Stimulated activated CD8-positive, alpha-beta memory T cell treated with anti-CD3 and anti-CD28 coated beads, Interleukin-12 subunit alpha, Interleukin-12 subunit beta, amount 100 ng/mL, for 4 hours (primary cell): Measurements from ENCODE around the gene KLHL12.

Source experiments
- DNase-seq: peaks from one replicate; pipeline ENCODE4 v3.0.0-alpha.2; 2020; ENCODE audit warnings: low read depth

The KLHL12 gene

DNA sequence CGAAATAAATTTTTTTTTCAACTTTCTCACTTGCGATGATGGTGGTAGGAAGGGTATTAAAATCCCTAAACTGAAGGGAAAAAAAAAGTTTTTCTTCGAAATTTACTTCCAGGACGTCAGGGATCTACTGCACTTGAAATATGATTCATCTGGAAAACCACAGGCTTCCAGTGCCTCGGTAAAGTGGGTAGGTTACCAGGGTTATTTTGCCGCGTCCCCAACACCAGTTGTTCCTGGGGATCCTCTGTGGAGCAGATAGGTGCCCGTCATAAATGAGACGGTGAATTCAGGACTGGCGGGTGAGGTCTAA, 38.9 kb downstream of the KLHL12 start:
- DNase-seq = no peak

DNA sequence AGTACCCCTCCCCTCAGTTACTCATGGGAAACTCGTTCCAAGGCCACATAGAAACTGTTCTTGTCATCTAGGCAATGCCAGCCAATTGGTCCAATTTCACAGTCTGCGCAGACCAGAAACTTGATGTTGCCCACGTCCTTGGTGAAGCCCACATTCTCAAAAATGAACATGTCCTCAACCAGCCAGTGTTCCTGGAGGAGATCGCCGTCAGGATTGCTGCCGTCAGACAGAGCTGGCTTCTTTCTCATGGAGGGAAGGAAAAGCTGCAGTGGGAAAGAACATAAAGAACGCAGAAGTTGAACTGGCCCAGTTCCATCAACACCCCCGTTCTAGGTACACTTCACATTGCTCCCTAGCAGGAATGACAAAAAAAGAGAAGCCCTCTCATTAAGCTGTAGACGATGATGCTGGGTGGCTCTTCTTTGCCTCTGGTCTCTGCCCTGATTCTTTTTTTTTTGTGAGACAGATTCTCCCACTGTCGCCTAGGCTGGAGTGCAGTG, 46.0 kb downstream of the KLHL12 start:
- no peak for DNase-seq

DNA sequence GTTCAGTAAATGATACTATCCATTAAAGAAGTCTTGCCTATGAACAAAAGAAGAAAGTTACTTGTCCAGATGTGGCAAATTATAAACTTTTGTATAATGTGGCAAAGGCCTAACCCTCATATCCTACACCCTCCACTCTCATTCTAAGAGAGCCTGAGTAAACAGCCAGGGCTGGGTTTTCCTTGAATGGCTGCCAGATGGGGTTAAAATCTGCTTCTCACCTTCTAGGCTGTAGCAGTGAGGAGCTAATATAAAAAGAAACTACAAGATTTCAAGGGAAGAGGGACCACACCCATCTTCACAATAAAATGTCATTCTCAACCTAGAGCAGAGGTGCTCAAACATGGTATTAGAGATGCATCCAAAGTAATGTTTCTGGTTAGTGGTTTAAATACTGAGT, 47.0 kb downstream of the KLHL12 start:
- no peak for DNase-seq

DNA sequence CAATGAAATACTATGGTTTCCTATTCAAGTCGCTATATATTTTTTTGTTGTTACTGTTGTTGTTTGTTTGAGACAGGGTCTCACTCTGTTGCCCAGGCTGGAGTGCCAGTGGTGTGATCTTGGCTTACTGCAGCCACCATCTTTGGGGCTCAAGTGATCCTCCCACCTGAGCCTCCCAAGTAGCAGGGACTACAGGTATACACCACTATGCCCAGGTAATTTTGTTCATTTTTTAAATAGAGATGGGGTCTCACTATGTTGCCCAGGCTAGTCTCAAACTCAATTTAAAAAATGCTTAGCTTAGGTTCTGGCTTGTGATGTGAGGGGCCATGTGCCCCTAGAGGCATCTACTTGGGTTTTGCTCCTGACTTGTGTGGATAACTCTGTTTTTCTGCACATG, 47.9 kb downstream of the KLHL12 start:
- DNase-seq = no peak

DNA sequence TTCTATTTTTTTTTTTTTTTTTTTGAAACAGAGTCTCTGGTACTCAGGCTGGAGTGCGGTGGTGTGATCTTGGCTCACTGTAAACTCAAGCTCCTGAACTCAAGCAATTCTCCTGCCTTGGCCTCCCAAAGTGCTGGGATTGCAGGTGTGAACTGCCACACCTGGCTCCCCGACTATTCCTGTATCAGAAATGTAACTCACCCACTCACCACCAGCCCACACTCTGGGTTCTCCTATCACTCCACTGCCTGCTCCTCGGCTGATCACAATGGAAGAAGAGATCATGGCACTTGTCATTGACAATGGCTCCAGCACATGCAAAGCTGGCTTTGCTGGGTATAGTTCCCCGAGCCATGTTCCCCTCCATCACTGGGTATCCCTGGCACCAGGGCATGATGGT, 54.0 kb downstream of the KLHL12 start:
- DNase-seq = no peak

DNA sequence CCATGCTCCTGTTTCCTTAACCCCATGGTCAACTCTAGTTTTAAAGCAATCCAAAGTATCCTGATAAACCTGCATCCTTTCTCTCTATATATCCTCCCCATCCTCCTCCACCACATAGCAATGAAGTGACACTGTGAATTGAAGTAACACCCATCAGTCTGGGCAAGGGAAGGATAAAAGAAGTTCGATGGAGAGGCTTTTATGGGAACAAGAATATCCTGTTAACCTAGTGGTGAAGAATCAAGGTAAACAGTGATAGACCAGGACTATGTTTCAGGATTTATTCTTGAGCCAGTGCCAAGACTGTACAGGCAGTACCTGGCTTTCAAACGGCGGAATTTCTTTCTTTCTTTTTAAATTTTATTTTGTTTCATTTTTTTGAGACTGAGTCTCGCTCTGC, 55.7 kb downstream of the KLHL12 start:
- DNase-seq = no peak

DNA sequence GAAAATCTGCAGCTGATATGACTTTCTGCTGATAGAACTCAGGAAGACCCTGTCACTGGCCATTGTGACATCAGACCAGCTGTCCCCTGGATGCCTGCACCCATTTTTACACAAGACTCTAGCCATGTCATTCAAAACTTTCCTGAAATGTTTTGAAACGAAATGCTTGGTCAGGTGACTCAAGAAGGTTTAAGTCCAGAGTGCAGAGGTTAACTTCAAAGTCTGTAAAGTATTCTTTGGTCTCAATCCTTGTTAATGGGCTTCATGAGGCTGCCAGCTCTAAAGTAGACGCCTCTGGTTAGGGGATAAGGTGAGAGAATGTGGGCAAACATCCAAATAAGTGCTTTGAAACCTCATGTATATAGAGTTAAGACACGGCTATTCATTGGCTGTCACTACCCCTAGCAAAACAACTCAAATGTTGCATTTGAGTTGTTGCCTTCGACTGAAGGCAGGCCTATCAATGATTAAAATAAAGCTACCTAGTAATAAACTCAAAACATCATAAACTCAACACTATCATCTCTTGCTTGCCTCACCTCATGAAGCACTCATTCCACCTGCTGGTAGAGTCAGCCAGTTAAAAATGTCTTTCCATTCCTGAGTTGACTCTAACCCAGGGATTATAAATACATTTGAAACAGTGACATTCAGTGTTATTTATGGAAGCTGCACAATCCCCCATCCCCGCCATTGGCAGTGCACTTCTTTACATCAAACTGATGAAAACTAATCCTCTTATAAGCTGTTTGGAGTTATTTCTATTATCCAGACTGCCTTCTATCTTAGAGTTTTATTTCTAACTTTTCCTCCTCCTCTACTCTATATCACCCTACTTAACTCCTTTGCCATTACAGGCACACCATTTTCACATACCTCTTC, 64.1 kb downstream of the KLHL12 start:
- no peak for DNase-seq

DNA sequence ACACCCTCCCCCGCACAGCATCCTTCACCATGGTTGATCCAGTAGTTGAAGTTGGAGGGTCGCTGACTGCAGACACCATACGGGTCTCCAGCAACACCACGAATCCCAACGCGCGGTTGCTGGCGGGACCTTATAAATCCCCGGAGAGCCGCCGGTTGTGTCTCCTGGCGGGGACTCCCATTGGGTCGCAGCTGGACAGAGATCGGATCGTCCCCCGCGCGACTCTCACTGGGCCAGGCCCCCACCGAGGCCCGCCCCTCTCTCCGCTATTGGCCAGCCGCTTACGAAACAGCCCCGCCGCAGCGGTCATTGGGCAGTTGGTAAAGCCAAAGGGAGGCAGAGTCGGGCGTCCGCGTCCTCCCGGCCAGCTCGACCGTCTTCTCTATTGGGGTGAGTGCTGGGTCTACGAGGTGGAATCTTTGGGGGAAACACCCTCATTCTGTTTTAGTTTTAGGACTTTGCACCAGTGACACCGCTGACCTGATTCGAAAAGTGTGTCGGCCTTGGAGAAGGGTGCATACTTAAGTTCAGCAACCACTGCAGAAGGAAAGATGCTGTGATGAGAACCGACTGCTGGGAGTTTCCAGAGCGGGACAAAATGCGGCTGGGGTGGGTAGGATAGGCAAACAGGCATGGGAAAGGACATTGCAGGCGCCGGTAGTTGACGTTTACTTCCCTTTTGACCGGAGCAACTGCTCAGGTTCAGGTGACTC, 65.5 kb downstream of the KLHL12 start:
- peak; percentile 25 for DNase-seq

DNA sequence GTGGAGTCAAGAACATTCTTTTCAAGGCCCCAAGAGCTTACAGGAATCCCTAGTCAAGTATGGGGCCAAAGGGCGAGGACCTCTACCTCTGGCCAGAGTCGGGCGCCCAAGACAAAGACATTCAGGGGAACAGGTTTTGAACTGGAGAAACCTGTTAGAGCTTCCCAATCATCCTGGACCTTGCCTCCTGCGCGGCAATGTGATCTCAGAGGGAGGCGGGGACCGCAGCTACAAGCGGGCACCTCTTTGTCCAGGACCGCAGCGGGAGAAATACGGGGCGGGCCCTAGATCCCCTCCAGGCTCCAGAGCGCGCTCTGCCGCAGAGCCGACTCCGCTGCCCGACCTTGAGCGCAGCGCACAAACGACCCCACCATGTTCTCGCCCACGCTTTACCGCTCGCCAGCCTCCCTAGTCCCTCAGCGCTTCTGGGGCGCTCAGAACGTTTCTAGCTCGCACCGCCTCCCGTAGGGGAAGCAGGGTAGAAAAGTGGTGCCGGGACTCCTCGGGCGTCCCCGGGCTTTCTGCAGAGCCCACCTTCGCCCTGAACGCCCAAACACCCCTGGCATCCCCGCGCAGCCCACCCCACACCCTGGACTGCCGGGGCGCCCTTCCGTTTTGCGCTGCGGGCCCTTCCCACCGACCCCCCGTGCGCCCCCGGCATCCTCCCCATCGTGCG, 66.2 kb downstream of the KLHL12 start:
- peak; percentile 19 for DNase-seq

DNA sequence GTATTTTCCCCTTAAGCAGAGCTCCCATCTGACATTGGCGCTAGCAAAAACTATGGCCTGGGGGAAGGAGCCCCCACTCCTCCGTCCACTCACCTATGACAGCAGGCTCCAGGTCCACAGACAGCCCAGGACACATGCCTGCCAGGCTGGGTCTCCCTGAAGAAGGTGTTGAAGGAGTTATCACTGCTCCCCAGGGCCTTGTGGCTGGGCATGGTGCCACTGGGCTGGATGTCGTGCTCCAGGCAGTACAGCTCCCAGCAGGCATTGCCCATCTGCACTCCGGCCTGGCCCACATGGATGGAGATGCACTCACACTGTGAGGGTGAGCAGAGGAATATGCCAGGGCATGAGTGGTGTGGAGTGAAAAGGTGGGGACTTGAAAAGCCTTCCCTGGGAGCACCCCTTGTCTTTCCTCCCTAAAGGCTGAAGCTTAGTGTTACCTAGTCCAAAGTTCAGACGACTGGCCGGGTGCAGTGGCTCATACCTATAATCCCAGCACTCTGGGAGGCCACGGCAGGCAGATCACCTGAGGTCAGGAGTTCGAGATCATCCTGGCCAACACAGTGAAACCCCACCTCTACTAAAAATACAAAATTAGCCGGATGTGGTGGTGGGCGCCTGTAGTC, 68.1 kb downstream of the KLHL12 start:
- DNase-seq = no peak

DNA sequence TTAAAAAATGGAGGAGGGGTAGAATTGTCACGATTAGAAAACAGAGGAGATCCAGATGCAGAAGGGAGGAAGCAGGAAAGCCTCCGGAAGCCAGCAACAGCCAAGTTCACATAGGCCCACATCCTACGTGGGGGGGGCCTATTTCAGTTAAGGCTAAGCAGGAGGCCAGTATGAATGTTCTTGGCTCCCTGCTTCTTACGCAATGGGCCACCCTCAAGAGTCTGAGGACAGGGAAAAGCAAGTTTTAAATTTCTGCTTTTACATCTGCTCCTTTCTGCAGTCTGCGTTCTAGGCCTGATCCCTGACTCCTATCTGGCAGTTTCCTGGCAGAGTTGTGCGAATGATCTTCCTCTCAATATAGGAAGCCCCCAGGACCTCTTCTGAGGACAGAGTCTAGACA, 68.7 kb downstream of the KLHL12 start:
- DNase-seq = no peak

DNA sequence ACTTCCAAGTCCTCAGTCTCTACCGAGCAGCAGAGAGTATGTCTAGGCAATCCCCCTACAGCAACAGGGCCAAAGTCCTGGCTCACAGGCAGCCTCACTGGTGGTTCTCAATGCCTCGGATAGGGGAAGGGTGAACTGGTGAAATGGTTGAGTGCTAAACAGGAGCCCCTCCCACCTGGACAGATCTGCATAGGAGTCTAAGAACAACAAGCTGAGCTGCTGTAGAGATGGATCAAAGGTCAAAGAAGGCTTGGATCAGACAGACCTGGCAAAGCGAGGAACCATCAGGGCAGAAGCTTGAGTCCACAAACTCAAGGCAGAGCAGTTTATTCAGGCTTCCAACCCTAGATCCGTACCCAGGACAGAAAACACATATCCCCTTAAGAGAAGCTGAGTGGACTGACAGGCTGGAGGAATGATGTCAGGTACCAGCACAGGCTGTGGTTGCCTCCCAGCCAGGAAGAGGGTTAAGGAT, 69.9 kb downstream of the KLHL12 start:
- no peak for DNase-seq

DNA sequence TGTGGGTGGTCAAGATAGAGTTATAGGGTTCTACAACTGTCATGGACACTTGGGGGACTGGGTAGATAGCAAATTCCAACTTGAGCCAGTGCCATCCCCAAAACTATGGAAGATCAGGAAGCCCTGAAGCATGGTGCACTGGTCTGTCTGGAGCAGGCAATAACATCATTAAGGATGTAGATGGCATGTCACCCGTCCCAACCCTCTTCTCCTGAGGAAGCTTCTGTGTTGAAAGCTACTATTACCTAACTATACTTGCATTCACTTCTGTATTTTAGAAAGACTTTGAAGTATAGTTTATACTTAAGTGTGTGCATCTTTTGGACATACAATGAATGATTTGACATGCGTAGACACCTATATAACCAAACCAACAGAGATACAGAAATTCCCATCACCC, 71.0 kb downstream of the KLHL12 start:
- DNase-seq = no peak

DNA sequence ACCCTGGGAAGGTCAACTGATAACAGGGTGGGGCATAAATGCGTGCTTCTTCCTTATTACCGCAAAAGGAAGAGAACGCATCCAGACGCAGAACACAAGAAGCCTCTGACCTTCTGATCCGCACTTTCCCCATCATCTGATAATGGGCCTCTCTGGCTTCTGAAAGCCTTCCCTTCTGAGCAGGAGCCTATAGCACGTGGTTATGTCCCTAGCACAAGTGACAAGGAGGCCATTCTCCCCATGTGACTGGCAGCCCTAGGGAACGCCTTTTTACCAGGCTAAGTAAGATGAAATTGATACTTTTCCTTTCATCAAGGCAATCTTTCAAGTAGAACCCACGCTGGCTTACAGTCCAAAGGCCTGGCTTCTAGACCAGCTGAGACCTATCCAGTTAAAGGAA, 72.2 kb downstream of the KLHL12 start:
- DNase-seq = no peak

DNA sequence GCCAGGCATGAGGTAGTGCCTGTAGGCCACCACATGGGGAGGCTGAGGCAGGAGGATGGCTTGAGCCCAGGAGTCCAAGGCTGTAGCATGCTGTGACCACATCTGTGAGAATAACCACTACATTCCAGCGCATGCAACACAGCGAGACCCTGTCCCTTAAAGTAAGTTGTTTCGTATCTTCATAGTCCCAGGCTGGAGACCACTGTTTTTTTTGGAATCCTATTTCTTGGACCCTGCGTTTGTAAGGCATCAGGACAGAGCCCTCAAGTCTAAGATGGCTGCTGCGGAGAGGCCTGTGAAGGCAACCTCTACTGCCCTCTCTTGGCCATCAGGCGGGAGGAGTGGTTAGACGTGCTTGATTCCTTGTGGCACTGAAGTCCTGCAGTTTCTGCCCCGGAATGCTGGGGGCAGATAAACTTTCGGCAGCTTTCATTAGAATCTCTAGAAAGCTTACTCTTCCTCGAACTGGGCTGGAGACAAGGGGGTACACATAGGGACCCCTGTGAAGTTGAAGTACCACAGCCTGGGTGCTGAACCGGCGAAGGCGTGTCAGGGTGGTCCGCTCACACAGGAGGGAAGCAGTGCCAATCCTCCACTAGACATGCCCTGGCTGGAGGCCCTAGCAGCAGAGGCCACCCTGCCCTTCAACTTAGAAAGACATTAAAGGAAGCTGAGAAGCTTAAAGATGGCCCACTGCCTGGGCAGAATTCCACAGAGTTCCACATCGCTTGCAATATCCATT, 74.7 kb downstream of the KLHL12 start:
- DNase-seq = no peak

DNA sequence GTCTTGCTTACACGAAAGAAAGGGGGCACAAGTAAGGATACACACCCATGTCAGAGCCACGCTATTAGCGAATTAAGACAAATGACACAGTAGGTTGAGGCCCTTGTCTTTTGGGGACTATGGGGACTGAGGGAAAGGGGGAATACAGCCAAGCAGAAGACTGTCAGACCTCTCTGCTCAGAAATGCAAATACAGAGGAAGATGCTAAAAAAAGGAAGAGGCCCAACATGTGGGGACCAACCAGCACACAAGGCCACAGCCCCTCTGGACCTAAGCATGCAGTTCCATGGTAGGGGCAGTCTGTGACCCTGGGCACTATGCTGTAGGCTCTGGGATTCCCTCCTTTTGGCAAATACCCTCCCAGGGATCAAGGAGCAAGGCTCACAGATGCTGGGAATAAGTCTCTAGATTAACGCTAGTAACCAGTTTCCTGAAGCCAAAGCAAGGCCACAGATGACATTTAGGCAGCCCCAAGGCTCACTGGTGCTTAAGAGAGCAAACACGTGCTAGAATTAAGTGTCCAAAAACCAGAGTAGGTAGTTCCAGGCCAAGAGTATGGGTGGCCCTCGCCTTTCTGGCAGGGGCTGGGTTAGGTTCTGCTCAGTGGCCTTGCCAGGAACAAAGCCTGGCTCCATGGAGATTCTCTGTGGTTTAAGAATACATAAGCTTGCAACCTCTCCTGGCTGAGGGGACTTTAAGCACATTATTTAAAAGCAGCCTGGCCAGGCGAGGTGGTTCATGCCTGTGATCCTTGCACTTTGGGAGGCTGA, 76.3 kb downstream of the KLHL12 start:
- no peak for DNase-seq

DNA sequence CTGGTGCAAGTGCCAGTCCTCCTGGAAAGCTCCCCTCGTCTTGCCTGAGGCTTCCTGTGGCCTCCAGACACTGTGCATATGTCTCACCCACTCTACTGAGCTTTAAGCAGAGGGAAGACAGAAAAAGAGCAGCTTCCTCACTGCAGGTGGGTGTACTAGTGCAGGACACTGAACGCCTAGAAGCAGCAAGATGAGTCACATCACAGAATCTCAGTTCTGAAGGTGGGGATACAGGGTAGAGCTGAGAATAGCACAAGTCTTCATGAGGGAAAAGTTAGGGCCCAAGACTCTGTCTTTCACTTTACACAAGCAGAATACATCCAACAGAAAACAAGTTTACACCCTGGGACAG, 78.9 kb downstream of the KLHL12 start:
- no peak for DNase-seq

DNA sequence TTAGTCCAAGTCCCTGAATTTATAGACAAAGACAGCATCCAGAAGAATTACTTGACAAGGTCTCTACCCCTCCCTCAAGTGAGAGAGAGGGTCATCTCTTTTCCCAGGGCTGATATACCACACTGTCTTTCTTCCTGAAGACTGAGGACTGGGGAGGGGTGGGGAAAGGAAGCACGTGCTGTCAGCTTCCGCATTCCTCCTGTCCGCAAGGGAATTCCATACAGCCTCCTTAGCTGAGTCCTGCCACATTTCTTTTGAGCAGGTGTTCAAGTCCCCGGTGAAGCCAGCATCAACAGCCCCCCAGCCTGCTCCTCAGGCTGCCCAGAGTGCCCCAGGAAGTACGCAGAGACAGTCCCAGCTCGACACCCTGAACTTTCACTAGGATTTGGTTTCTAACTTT, 82.1 kb downstream of the KLHL12 start:
- no peak for DNase-seq

DNA sequence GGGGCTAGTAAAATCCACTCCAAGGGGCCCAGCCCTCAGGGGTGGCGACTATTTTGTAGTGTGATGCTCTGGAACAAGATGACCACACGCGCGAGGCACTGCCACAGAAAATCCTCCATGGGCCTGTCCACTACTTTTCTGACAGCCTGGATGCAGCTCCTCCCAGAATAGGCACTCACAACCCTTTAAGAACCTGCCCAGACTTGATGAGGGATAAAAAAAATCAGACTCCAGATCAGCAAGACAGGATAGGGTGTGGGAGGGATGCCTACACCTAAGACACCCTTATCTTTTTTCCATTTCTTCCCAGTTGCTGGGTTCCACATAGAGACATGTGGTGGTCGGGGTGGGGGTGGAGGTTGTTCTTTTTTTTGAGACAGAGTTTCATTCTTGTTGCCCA, 82.8 kb downstream of the KLHL12 start:
- no peak for DNase-seq

DNA sequence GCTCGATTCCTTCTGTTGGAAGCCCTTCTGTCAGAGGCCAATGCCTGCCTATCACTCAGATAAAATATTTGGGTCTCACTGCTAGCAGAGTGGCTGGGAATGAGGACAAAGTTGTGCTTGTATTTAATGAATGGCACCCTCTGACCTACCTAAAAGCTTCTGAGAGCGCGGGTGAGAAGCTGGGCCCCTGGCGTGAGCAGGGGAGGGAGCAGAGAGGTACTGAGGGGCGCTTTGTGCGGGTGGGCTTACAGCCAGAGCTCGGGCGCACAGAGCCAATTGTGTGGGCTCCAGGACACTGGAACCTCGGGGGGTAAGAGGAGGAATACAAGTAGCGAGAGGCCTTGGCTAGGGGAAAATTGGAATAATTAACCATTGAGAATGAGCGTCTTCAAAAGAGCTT, 84.0 kb downstream of the KLHL12 start:
- no peak for DNase-seq
